ENCODE measurements around the gene PUS10. TPM values are rescaled to one million over a fixed set of nuclear protein-coding genes. Genes with fewer than 3 reads are reported as not detected.
A peak's percentile ranks its signal among the peaks of the same experiment; 100 is the strongest.

The PUS10 gene
- total RNA-seq, 3 donors from 2014 or later: 8.2 to 16.2 (median 9.3) TPM

- no peak for DNase-seq (ENCODE audit: low spot score in 2 of 2)
- Histone ChIP-seq H3K9me3 (no peaks in the 10 kb centered on the region), H3K36me3 (peaks cover 3% of the 10 kb centered on the region), H3K4me3 (no peak overlapping the region), H3K27ac (no peak overlapping the region), H3K4me1 (no peaks in the 10 kb centered on the region), H3K27me3 (no peaks in the 10 kb centered on the region)
- no peak for TF ChIP-seq POLR2AphosphoS5 (IDR thresholded peaks at IDR 0.05)
- no peak for TF ChIP-seq POLR2A (IDR thresholded peaks at IDR 0.05)
- TF ChIP-seq CTCF (IDR thresholded peaks at IDR 0.05): no peak
- intact Hi-C loops (cut with DNase I; ENCODE audit: low total_unique reads): no loop called here
Measured at GRCh38 chr2:61029533-61029932, 11.5 kb upstream of the PUS10 start.

- no peaks in the 10 kb centered on the region for H3K36me3 ChIP-seq
- H3K4me1 ChIP-seq: no peaks in the 10 kb centered on the region
- peaks cover 0 to 5% of the 10 kb centered on the region in 2 donors for H3K9me3 ChIP-seq
- no peaks in the 10 kb centered on the region for H3K27me3 ChIP-seq
- intact Hi-C loops (cut with DNase I; ENCODE audit: low total_unique reads): no loop called here
- TF ChIP-seq CTCF (IDR thresholded peaks at IDR 0.05) (no peak), POLR2A (IDR thresholded peaks at IDR 0.05) (no peak), POLR2AphosphoS5 (IDR thresholded peaks at IDR 0.05) (no peak)
- no peak for DNase-seq (ENCODE audit: low spot score in 2 of 2)
- no peak overlapping the region for H3K27ac ChIP-seq
- H3K4me3 ChIP-seq: no peak overlapping the region
Measured at GRCh38 chr2:61023670-61024069, 5.6 kb upstream of the PUS10 start.

- DNase-seq (ENCODE audit: low spot score in 2 of 2): no peak
- Histone ChIP-seq H3K4me1 (no peaks in the 10 kb centered on the region), H3K4me3 (no peak overlapping the region), H3K9me3 (peaks cover 0 to 5% of the 10 kb centered on the region in 2 donors), H3K27ac (no peak overlapping the region), H3K36me3 (no peaks in the 10 kb centered on the region), H3K27me3 (no peaks in the 10 kb centered on the region)
- intact Hi-C loops (cut with DNase I; ENCODE audit: low total_unique reads): no loop called here
- TF ChIP-seq CTCF (IDR thresholded peaks at IDR 0.05) (no peak), POLR2A (IDR thresholded peaks at IDR 0.05) (no peak), POLR2AphosphoS5 (IDR thresholded peaks at IDR 0.05) (no peak)
Measured at GRCh38 chr2:61021228-61021660, 3.2 kb upstream of the PUS10 start.

GRCh38 chr2:61018798-61019197 is 743 bp upstream of the PUS10 start:
- Histone ChIP-seq H3K4me3 (peak overlapping the region; percentile 89 to 95 (median 91)), H3K4me1 (peaks cover 0 to 8% of the 10 kb centered on the region in 2 donors), H3K36me3 (no peaks in the 10 kb centered on the region), H3K9me3 (peaks cover 0 to 5% of the 10 kb centered on the region in 2 donors), H3K27me3 (no peaks in the 10 kb centered on the region), H3K27ac (peak overlapping the region; percentile 95 to 97)
- intact Hi-C loops (cut with DNase I; ENCODE audit: low total_unique reads): no loop called here
- TF ChIP-seq CTCF (IDR thresholded peaks at IDR 0.05): no peak
- no peak for DNase-seq (ENCODE audit: low spot score in 2 of 2)

GRCh38 chr2:61018318-61018755 is 282 bp upstream of the PUS10 start:
- intact Hi-C loops (cut with DNase I; ENCODE audit: low total_unique reads): no loop called here
- H3K9me3 ChIP-seq: peaks cover 0 to 5% of the 10 kb centered on the region in 2 donors
- H3K27me3 ChIP-seq: no peaks in the 10 kb centered on the region
- no peak for DNase-seq (ENCODE audit: low spot score in 2 of 2)
- no peaks in the 10 kb centered on the region for H3K36me3 ChIP-seq
- no peak for TF ChIP-seq POLR2A (IDR thresholded peaks at IDR 0.05)
- no peak for TF ChIP-seq CTCF (IDR thresholded peaks at IDR 0.05)
- peaks cover 0 to 8% of the 10 kb centered on the region in 2 donors for H3K4me1 ChIP-seq
- H3K4me3 ChIP-seq: peak overlapping the region; percentile 89 to 95 (median 91)
- peak overlapping the region; percentile 95 to 97 for H3K27ac ChIP-seq
